Neuronal stem cell (in vitro differentiated cells): Measurements from ENCODE around the gene FAXC.
"Not testable (repeated sequence)": the region's sequence is repeated elsewhere in the genome, so short reads cannot be mapped to it uniquely, and the experiment has no call there.

ENCODE experiments used
- DNase-seq: peaks from one replicate; pipeline ENCODE4 v3.0.0-alpha.2; 2013; ENCODE audit warnings: low spot score
- H2AFZ ChIP-seq: one replicate; pipeline ENCODE4 v1.6.1; 2013; ENCODE audit warnings: mild to moderate bottlenecking, low read length, inconsistent platforms
- H2AK5ac ChIP-seq: 2 replicates; pipeline ENCODE4 v1.6.1; 2013; ENCODE audit warnings: low read depth, mild to moderate bottlenecking, inconsistent platforms, low read length, moderate library complexity, mixed read lengths
- H2BK120ac ChIP-seq: 2 replicates; pipeline ENCODE4 v1.6.1; 2013; ENCODE audit warnings: low read depth, mild to moderate bottlenecking, inconsistent platforms, low read length, moderate library complexity, mixed read lengths
- H2BK12ac ChIP-seq: one replicate; pipeline ENCODE4 v1.6.1; 2013; ENCODE audit warnings: low read length, inconsistent platforms
- H2BK15ac ChIP-seq: 2 replicates; pipeline ENCODE4 v1.6.1; 2013; ENCODE audit warnings: mild to moderate bottlenecking, low read length, inconsistent platforms, mixed read lengths
- H2BK5ac ChIP-seq: one replicate; pipeline ENCODE4 v1.6.1; 2013; ENCODE audit warnings: inconsistent platforms, mild to moderate bottlenecking, low read length, moderate library complexity
- H3K14ac ChIP-seq: one replicate; pipeline ENCODE4 v1.6.1; 2013; ENCODE audit warnings: low read length, inconsistent platforms
- H3K18ac ChIP-seq: 2 replicates; pipeline ENCODE4 v1.6.1; 2013; ENCODE audit warnings: low read length, inconsistent platforms
- H3K23ac ChIP-seq: 2 replicates; pipeline ENCODE4 v1.6.1; 2013; ENCODE audit warnings: low read depth, mild to moderate bottlenecking, mixed read lengths, low read length, inconsistent platforms; ENCODE audit not compliant: poor library complexity
- H3K27ac ChIP-seq: replicated peaks from 3 replicates; pipeline ENCODE4 v1.5.1; 2013; ENCODE audit warnings: low read length, inconsistent platforms
- H3K27me3 ChIP-seq, 3 experiments: 2 replicates each; pipeline ENCODE4 v1.6.1; 2013; ENCODE audit warnings: low read length in 3 of 3, mild to moderate bottlenecking in 2 of 3, inconsistent platforms in 1 of 3, low read depth in 1 of 3, mixed read lengths in 1 of 3, moderate library complexity in 1 of 3; ENCODE audit not compliant: control insufficient read depth in 3 of 3, insufficient read depth in 3 of 3
- H3K36me3 ChIP-seq, 2 donors: replicated peaks in 1 of 2; 2 replicates each; pipeline ENCODE4 v1.6.1; 2013; ENCODE audit warnings: low read length in 2 of 2; ENCODE audit not compliant: control insufficient read depth in 2 of 2, insufficient read depth in 2 of 2
- H3K4ac ChIP-seq: 2 replicates; pipeline ENCODE4 v1.6.1; 2013; ENCODE audit warnings: inconsistent platforms, mild to moderate bottlenecking, low read length, moderate library complexity
- H3K4me1 ChIP-seq, 2 donors: 1 replicate in 1 of 2; 2 replicates in 1 of 2; pipeline ENCODE4 v1.6.1; 2013; ENCODE audit warnings: low read length in 2 of 2, low read depth in 1 of 2; ENCODE audit not compliant: control insufficient read depth in 2 of 2, insufficient read depth in 1 of 2
- H3K4me2 ChIP-seq: one replicate; pipeline ENCODE4 v1.6.1; 2013; ENCODE audit warnings: mild to moderate bottlenecking, low read length, inconsistent platforms; ENCODE audit not compliant: insufficient read depth, poor library complexity, severe bottlenecking
- H3K4me3 ChIP-seq, 2 donors: 2 replicates each; pipeline ENCODE4 v1.5.1; 2013; ENCODE audit warnings: low read length in 2 of 2, mild to moderate bottlenecking in 2 of 2, inconsistent platforms in 1 of 2, moderate library complexity in 1 of 2
- H3K79me1 ChIP-seq: one replicate; pipeline ENCODE4 v1.6.1; 2013; ENCODE audit warnings: low read depth, mild to moderate bottlenecking, inconsistent platforms, low read length, moderate library complexity
- H3K9ac ChIP-seq: one replicate; pipeline ENCODE4 v1.6.1; 2013; ENCODE audit warnings: mild to moderate bottlenecking, low read depth, low read length, inconsistent platforms; ENCODE audit not compliant: poor library complexity
- H3K9me3 ChIP-seq, 2 donors: replicated peaks in 1 of 2; 2 replicates each; pipeline versions ENCODE3 to v1.6.1; 2013; ENCODE audit warnings: low read length in 2 of 2, mild to moderate bottlenecking in 2 of 2, inconsistent platforms in 1 of 2, low read depth in 1 of 2, mixed read lengths in 1 of 2, moderate library complexity in 1 of 2; ENCODE audit not compliant: control insufficient read depth in 2 of 2, insufficient read depth in 1 of 2
- H4K8ac ChIP-seq: one replicate; pipeline ENCODE4 v1.6.1; 2013; ENCODE audit warnings: low read depth, mild to moderate bottlenecking, inconsistent platforms, low read length, moderate library complexity
- H4K91ac ChIP-seq: one replicate; pipeline ENCODE4 v1.6.1; 2013; ENCODE audit warnings: low read length, low read depth, mild to moderate bottlenecking, inconsistent platforms; ENCODE audit not compliant: poor library complexity
- WGBS, 2 donors: extraction: QIAGEN DNeasy Blood & Tissue Kit; methylation state at CpG; one replicate each; pipeline ENCODE4 v1.1.7; 2013; ENCODE audit warnings: missing lambda C conversion rate in 2 of 2, mixed read lengths in 1 of 2; ENCODE audit not compliant: insufficient read length in 2 of 2, insufficient replicate concordance in 1 of 2; ENCODE audit errors: extremely low coverage in 2 of 2; 5-methylcytosine and 5-hydroxymethylcytosine counted together

The FAXC gene

DNA sequence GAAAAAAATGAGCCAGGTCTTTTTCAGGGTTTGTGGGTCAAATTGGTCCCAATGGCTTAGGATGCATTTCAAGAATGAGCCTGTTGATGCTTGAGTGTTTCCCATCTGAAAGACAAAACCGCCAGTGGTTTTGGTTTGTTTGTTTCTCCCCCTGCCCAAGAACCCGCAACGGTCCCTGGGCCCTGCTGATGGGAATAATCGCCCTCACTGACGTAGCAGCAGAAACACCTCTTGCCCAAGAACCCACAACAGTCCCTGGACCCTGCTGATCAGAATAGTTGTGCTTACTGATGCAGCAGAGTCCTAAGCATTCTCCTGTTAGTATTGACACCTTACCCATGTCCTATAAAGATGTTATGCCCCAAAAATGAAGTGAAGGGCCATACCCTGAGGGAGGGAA lies 82.5 kb downstream of the FAXC start:
- H3K4me3 ChIP-seq, DNase-seq, H3K4ac ChIP-seq: not testable (repeated sequence)

DNA sequence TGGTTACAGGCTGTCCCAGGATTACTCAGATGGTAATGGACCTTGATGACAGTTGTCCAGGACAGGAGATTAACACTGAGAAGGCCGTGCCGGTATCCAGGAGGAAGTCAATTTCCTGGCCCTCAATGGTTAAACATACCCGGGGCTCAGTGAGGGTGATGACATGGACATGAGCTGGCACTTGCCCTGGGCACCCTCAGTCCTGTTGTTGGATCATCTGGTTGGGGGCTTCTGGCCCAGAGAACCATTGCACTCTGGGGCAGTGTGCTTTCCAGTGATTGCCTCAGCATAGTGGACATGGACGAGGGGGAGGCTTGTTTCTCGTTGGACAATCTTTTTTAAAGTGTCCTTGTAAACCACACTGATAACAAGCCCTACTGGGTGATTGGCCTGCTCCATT lies 84.0 kb downstream of the FAXC start:
- H2AFZ ChIP-seq, DNase-seq, H4K8ac ChIP-seq, H2BK12ac ChIP-seq, H3K4me2 ChIP-seq, H3K9ac ChIP-seq, H2BK120ac ChIP-seq, H2BK5ac ChIP-seq, H3K4me3 ChIP-seq, H2AK5ac ChIP-seq, H4K91ac ChIP-seq, H3K18ac ChIP-seq, H3K36me3 ChIP-seq, H3K4me1 ChIP-seq, H3K14ac ChIP-seq, H3K4ac ChIP-seq, H3K23ac ChIP-seq, H3K27me3 ChIP-seq, H3K9me3 ChIP-seq, H3K79me1 ChIP-seq, H3K27ac ChIP-seq, H2BK15ac ChIP-seq: not testable (repeated sequence)
- no CpG with 5 or more reads among the region's 5 CpGs for WGBS, 2 donors

More for the DNA sequence above, 82.5 kb downstream of the FAXC start:
- not testable (repeated sequence) for H3K9me3 ChIP-seq, H3K27ac ChIP-seq, H2BK12ac ChIP-seq, H3K36me3 ChIP-seq, H3K27me3 ChIP-seq, H3K79me1 ChIP-seq, H3K4me2 ChIP-seq, H3K14ac ChIP-seq, H3K23ac ChIP-seq, H2BK15ac ChIP-seq, H3K4me1 ChIP-seq, H4K8ac ChIP-seq, H2AFZ ChIP-seq, H3K9ac ChIP-seq, H2BK5ac ChIP-seq, H4K91ac ChIP-seq, H3K18ac ChIP-seq, H2AK5ac ChIP-seq, H2BK120ac ChIP-seq
- no CpG with 5 or more reads among the region's 5 CpGs for WGBS, 2 donors

DNA sequence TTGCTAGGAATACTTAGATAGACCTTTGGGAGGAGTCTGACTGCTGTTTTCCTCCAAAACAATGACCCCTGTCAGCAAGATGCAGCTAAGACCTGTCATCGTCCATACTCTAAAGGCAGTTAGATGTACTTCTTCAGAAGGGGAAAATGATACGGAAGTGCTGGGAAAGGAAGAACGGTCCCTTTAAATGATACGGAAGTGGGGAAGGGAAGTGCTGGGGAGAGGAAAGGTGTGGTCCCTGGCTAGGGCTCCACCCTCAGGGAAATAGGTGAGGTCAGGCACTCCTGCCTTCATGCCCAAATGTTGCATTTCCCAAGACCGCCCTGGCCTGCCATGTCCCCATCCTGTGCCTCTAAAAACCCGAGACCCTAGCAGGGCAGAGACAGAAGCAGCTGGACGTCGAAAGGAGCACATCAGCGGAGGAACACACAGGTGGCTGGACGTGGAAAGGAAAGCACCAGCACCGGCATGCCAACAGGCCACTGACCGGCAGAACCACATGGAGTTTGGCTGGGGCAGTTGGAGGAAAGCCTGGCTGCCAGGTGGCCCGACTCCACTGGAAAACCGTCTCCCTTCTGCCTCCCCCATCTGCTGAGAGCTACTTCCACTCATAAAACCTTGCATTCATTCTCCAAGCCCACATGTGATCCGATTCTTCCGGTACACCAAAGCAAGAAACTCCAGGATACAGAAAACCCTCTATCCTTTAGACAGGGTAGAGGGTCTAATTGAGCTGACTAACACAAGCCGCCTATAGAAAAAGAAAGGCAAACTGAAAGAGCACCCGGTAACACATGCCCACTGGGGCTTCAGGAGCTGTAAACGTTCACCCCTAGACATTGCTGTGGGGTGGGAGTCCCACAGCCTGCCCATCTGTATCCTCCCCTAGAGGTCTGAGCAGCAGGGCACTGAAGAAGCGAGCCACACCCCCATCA lies 94.6 kb downstream of the FAXC start:
- H3K79me1 ChIP-seq = no peaks in the 10 kb centered on the region
- peaks cover 0 to 14% (median 0%) of the 10 kb centered on the region in 3 experiments for H3K27me3 ChIP-seq
- no peak overlapping the region for H3K4ac ChIP-seq
- no peaks in the 10 kb centered on the region for H3K4me1 ChIP-seq
- no peak overlapping the region for H4K91ac ChIP-seq
- no peak overlapping the region for H2BK15ac ChIP-seq
- H2AK5ac ChIP-seq = no peak overlapping the region
- H3K27ac ChIP-seq = no peak overlapping the region
- H4K8ac ChIP-seq = no peak overlapping the region
- no peak overlapping the region for H3K18ac ChIP-seq
- no peaks in the 10 kb centered on the region for H3K9me3 ChIP-seq
- no peak for DNase-seq
- no peaks in the 10 kb centered on the region for H3K36me3 ChIP-seq
- H3K4me3 ChIP-seq = no peak overlapping the region
- H3K9ac ChIP-seq = no peak overlapping the region
- H2BK120ac ChIP-seq = peak overlapping the region; percentile 44
- no peak overlapping the region for H3K4me2 ChIP-seq
- H2BK12ac ChIP-seq = peak overlapping the region; percentile 46
- no CpG with 5 or more reads among the region's 20 CpGs for WGBS, 2 donors
- no peak overlapping the region for H2BK5ac ChIP-seq
- H3K14ac ChIP-seq = no peak overlapping the region
- H2AFZ ChIP-seq = no peak overlapping the region
- H3K23ac ChIP-seq = no peak overlapping the region

DNA sequence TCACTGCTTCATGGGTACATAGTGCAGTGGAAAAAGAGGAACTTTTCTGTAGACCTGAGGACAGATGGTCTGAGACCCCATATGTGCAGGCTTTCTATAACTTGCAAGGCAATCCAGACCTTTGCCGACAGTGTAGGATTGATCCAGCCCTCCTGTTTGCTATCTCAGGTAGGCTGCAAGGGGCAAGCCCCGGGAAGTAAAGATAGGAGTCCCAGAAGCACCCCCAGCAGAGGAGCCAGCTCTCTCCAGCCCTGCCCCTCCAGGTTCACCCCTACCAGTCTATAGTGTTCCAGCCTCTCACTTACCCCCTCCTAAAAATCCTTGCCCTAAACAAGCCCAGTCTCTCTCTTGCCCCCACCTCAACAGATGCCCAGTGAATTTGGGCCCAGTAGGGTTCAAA lies 96.2 kb downstream of the FAXC start:
- Histone ChIP-seq H3K9ac (no peak overlapping the region), H3K9me3 (no peaks in the 10 kb centered on the region), H4K91ac (no peak overlapping the region), H2BK12ac (no peak overlapping the region), H3K18ac (no peak overlapping the region), H2BK15ac (no peak overlapping the region), H3K79me1 (no peaks in the 10 kb centered on the region), H3K27me3 (peaks cover 0 to 14% (median 0%) of the 10 kb centered on the region in 3 experiments), H3K36me3 (no peaks in the 10 kb centered on the region), H2BK120ac (no peak overlapping the region), H3K4ac (no peak overlapping the region), H3K4me3 (no peak overlapping the region), H3K4me2 (no peak overlapping the region), H3K27ac (no peak overlapping the region), H2BK5ac (no peak overlapping the region), H3K23ac (no peak overlapping the region), H2AK5ac (no peak overlapping the region), H3K14ac (no peak overlapping the region), H2AFZ (no peak overlapping the region), H4K8ac (no peak overlapping the region), H3K4me1 (no peaks in the 10 kb centered on the region)
- DNase-seq = no peak
- no CpG with 5 or more reads among the region's 2 CpGs for WGBS, 2 donors
